ENCODE measurements around the gene RYK.
"Not testable (repeated sequence)": the region's sequence is repeated elsewhere in the genome, so short reads cannot be mapped to it uniquely, and the experiment has no call there.

RYK gene

DNA sequence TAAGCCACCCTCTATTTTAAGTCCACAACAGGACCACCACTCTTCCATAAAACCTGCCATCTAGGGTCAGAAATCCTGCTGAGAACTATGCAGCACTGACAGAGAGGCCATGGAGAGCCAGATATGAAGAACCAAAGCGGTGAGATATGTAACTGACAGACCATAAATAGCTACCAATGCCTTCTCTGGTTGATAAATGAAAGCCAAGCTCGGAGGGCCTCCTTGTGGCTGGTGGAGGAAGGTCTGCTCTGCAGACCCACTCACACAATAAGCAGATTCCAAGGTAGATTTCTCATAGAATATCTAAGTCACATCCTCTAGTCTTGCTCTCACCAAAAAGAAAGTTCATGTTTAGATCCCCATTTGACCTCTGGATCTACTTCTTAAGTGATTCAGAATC is 38.9 kb downstream of the RYK start:
- H3K27me3 ChIP-seq (ENCODE audit: insufficient read depth, low read length) = no peaks in the 10 kb centered on the region
- peaks cover 45% of the 10 kb centered on the region for H3K36me3 ChIP-seq (ENCODE audit: insufficient read depth, low read depth, low read length)
- H3K4me1 ChIP-seq (ENCODE audit: insufficient read depth, low read length) = no peaks in the 10 kb centered on the region; the same call in 1 of the 2 replicates
- no peak overlapping the region for H3K9ac ChIP-seq (ENCODE audit: low read depth, low read length)
- H3K27ac ChIP-seq (ENCODE audit: low read length) = no peak overlapping the region
- H3K4me3 ChIP-seq (ENCODE audit: low read length) = no peak overlapping the region
- no peaks in the 10 kb centered on the region for H3K9me3 ChIP-seq (ENCODE audit: insufficient read depth, low read depth, low read length)

DNA sequence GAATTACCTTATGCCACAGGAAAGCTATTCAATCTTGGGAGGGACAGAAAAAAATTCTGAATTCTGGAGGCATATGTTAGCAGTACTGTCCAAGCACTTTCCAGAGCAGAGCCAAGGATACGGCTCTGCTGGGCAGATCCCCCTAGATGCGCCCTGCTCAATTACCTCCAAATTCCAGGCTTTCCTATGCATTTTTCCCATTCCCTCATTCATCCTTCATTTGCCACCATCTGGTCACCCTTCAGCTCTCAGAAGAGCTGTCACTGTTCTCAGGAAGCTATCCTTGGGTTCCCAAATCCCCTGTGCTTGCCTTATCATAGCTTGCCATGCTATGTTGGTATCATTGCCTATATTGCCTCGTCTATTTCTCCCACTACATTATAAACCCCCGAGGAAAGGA is 45.2 kb downstream of the RYK start:
- no peak overlapping the region for H3K9ac ChIP-seq (ENCODE audit: low read depth, low read length)
- H3K36me3 ChIP-seq (ENCODE audit: insufficient read depth, low read depth, low read length) = peaks cover 72% of the 10 kb centered on the region
- H3K9me3 ChIP-seq (ENCODE audit: insufficient read depth, low read depth, low read length) = no peaks in the 10 kb centered on the region
- no peak overlapping the region for H3K27ac ChIP-seq (ENCODE audit: low read length)
- H3K27me3 ChIP-seq (ENCODE audit: insufficient read depth, low read length) = no peaks in the 10 kb centered on the region
- no peak overlapping the region for H3K4me3 ChIP-seq (ENCODE audit: low read length)
- no peaks in the 10 kb centered on the region; the same call in 1 of the 2 replicates for H3K4me1 ChIP-seq (ENCODE audit: insufficient read depth, low read length)

DNA sequence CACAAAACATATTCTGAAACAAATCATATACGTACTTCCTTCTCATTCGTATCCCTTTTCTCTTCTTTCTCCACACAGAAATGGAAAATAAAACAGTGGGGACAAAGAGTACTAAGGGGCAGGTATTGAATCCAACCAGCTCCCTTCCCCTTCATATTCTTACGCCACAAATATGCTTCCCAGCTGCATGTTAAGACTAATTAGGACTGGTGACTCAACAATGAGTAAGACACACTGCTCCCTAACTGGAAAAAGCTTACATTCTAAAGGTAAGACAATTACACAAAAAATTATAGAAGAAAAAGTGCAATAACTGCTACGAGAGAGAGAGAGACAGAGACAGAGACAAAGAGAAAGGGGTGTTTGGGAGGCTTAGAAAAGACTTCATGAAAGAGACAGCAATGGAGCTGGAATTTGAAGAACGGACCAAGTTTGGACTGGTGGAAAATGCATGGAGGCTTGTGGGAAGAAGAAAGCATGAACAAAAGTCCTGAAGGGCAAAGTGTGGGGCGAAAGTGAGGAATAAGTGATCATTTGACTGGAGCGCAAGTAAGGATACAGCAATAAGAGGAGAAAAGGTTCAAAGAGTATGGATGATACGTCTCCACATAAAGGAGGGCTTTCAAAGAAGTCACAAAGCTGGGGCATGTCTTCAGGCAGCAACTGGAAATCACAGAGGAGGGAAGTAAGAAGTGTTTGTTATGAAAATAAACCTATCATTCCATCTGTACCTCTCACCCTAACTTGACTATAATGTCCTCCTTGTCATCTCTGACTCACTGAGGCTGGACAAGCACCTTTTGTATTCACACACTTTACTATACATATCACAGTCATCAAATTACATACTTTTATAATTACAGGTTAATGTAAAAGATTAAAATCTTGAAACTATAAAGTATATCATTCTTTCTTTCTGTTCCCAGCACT is 49.2 kb downstream of the RYK start:
- Histone ChIP-seq H3K4me1 (ENCODE audit: insufficient read depth, low read length) (no peaks in the 10 kb centered on the region; the same call in 1 of the 2 replicates), H3K36me3 (ENCODE audit: insufficient read depth, low read depth, low read length) (peaks cover 57% of the 10 kb centered on the region), H3K9ac (ENCODE audit: low read depth, low read length) (no peak overlapping the region), H3K27ac (ENCODE audit: low read length) (no peak overlapping the region), H3K27me3 (ENCODE audit: insufficient read depth, low read length) (no peaks in the 10 kb centered on the region), H3K4me3 (ENCODE audit: low read length) (no peak overlapping the region), H3K9me3 (ENCODE audit: insufficient read depth, low read depth, low read length) (no peaks in the 10 kb centered on the region)

DNA sequence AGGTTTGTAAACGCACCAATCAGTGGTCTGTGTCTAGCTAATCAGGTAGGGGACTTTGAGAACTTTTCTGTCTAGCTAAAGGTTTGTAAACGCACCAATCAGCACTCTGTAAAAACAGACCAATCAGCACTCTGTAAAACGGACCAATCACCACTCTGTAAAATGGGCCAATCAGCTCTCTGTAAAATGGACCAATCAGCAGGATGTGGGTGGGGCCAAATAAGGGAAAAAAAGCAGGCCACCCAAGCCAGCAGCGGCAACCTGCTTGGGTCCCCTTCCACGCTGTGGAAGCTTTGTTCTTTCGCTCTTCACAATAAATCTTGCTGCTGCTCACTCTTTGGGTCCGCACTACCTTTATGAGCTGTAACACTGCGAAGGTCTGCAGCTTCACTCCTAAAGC is 50.8 kb downstream of the RYK start:
- not testable (repeated sequence) for H3K9me3 ChIP-seq (ENCODE audit: insufficient read depth, low read depth, low read length); H3K27me3 ChIP-seq (ENCODE audit: insufficient read depth, low read length); H3K9ac ChIP-seq (ENCODE audit: low read depth, low read length); H3K27ac ChIP-seq (ENCODE audit: low read length); H3K4me1 ChIP-seq (ENCODE audit: insufficient read depth, low read length); H3K4me3 ChIP-seq (ENCODE audit: low read length)
- H3K36me3 ChIP-seq (ENCODE audit: insufficient read depth, low read depth, low read length) = peaks cover 63% of the 10 kb centered on the region

DNA sequence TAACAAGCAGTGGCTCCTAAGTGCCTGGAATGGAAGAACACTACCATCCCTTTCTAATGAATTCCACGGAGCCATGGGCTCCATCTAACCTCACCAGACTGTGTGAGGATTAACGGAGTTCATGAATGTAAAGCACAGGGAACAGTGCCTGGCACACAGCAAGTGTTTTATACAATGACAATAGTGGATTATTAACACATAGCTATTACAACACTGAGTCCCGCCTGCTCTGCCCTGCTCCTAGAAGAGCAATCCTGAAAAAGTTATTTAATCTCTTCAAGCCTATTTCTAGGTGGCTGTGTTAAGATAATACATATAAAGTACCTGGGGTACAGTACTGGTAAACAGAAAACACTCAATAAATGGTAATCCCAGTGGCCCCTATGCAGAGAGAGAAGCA is 51.4 kb downstream of the RYK start:
- H3K9me3 ChIP-seq (ENCODE audit: insufficient read depth, low read depth, low read length) = no peaks in the 10 kb centered on the region
- H3K36me3 ChIP-seq (ENCODE audit: insufficient read depth, low read depth, low read length) = peaks cover 66% of the 10 kb centered on the region

DNA sequence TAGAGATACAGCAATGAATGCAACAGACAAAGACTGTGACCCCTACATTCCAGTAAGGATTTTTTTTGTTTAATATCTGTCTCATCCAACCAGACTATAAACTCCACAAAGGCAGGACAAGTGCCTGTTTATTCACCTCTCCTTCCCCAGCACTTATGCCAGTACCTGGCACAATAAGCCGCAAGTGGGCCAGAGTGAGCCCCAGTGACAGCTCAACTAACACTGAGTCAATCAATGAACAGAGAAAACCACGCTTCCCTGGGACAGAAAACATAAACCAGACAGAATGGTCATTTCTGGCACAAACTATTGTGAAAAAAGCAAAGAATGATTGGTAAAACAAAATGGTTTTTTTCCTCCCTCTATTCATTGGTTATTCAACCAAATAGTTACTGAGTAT is 52.2 kb downstream of the RYK start:
- no peak overlapping the region for H3K27ac ChIP-seq (ENCODE audit: low read length)
- peaks cover 74% of the 10 kb centered on the region for H3K36me3 ChIP-seq (ENCODE audit: insufficient read depth, low read depth, low read length)
- no peak overlapping the region for H3K9ac ChIP-seq (ENCODE audit: low read depth, low read length)
- H3K9me3 ChIP-seq (ENCODE audit: insufficient read depth, low read depth, low read length) = no peaks in the 10 kb centered on the region
- no peaks in the 10 kb centered on the region for H3K27me3 ChIP-seq (ENCODE audit: insufficient read depth, low read length)
- H3K4me1 ChIP-seq (ENCODE audit: insufficient read depth, low read length) = no peaks in the 10 kb centered on the region
- no peak overlapping the region for H3K4me3 ChIP-seq (ENCODE audit: low read length)

More for the DNA sequence above, 51.4 kb downstream of the RYK start:
- no peak overlapping the region for H3K9ac ChIP-seq (ENCODE audit: low read depth, low read length)
- H3K27ac ChIP-seq (ENCODE audit: low read length) = no peak overlapping the region
- no peaks in the 10 kb centered on the region for H3K27me3 ChIP-seq (ENCODE audit: insufficient read depth, low read length)
- H3K4me3 ChIP-seq (ENCODE audit: low read length) = no peak overlapping the region
- H3K4me1 ChIP-seq (ENCODE audit: insufficient read depth, low read length) = no peaks in the 10 kb centered on the region

DNA sequence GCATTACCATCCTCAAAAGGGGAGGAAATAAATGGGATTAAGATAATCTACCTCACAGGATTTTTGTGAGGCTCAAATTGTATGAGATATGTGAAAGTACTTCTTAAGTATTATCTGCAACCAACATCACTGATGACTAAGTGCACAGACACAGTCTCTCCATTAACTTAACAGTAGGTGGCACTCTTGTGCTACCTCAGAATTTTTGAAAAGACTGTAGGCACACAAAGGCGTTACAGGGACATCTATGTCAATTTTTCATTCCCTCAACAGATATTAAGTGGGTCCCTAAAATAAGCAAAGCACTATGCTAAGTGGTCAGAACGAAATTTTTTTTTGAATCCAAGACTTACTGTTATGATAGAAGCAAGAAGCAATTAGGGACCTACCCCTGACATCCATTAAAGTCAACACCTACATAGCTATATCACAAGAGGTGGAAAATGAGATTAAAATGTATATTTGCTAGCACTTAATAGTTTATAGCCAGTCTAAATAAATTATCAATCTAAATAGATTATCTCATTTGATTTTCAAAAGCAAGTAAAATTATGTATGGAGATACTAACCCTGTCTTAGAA is 52.9 kb downstream of the RYK start:
- Histone ChIP-seq H3K27ac (ENCODE audit: low read length) (no peak overlapping the region), H3K4me3 (ENCODE audit: low read length) (no peak overlapping the region), H3K27me3 (ENCODE audit: insufficient read depth, low read length) (no peaks in the 10 kb centered on the region), H3K9ac (ENCODE audit: low read depth, low read length) (no peak overlapping the region), H3K36me3 (ENCODE audit: insufficient read depth, low read depth, low read length) (peaks cover 74% of the 10 kb centered on the region), H3K4me1 (ENCODE audit: insufficient read depth, low read length) (no peaks in the 10 kb centered on the region), H3K9me3 (ENCODE audit: insufficient read depth, low read depth, low read length) (no peaks in the 10 kb centered on the region)

DNA sequence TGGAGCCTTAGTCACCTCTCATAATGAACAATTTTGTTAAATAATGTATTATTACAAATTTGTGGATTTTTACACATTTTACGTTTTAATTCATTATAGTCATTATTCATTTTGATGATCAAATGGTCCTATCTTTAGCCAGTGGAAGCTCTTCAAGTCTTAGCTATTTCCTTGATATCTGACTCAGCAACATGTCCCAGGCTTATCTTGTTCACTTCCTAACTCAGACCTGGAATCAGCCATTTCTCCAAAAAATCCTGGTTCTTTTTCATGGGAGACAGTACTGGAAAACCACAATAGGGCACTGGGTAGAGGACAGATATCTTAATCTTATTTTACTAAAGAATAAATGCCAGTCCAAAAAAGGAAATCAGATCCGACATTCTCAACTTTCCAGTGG is 56.4 kb downstream of the RYK start:
- H3K9me3 ChIP-seq (ENCODE audit: insufficient read depth, low read depth, low read length) = no peaks in the 10 kb centered on the region
- H3K36me3 ChIP-seq (ENCODE audit: insufficient read depth, low read depth, low read length) = peaks cover 59% of the 10 kb centered on the region
- no peaks in the 10 kb centered on the region; the same call in 1 of the 2 replicates for H3K4me1 ChIP-seq (ENCODE audit: insufficient read depth, low read length)
- H3K9ac ChIP-seq (ENCODE audit: low read depth, low read length) = no peak overlapping the region
- H3K4me3 ChIP-seq (ENCODE audit: low read length) = no peak overlapping the region
- no peak overlapping the region for H3K27ac ChIP-seq (ENCODE audit: low read length)
- H3K27me3 ChIP-seq (ENCODE audit: insufficient read depth, low read length) = no peaks in the 10 kb centered on the region

DNA sequence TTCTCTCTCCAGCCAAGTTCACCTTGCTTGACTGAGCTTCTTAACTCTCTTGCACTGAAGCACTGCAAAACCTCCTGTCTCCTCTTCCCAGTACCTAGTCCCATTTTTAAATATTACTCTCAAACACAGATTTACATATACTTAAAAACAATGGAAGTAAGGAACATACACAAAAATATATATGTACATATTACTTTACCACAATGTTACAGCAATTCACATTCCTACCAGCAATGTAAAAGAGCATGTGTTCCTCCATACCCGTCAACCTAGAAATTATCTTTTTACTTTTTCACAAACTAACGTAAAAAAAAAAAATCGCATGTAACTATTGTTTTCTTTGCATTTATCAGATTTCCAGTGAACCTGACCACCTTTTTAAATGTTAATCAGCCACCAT is 60.4 kb downstream of the RYK start:
- no peak overlapping the region for H3K4me3 ChIP-seq (ENCODE audit: low read length)
- H3K9me3 ChIP-seq (ENCODE audit: insufficient read depth, low read depth, low read length) = no peaks in the 10 kb centered on the region
- no peaks in the 10 kb centered on the region; the same call in 1 of the 2 replicates for H3K4me1 ChIP-seq (ENCODE audit: insufficient read depth, low read length)
- H3K36me3 ChIP-seq (ENCODE audit: insufficient read depth, low read depth, low read length) = peaks cover 69% of the 10 kb centered on the region
- no peaks in the 10 kb centered on the region for H3K27me3 ChIP-seq (ENCODE audit: insufficient read depth, low read length)
- H3K9ac ChIP-seq (ENCODE audit: low read depth, low read length) = no peak overlapping the region
- no peak overlapping the region for H3K27ac ChIP-seq (ENCODE audit: low read length)

DNA sequence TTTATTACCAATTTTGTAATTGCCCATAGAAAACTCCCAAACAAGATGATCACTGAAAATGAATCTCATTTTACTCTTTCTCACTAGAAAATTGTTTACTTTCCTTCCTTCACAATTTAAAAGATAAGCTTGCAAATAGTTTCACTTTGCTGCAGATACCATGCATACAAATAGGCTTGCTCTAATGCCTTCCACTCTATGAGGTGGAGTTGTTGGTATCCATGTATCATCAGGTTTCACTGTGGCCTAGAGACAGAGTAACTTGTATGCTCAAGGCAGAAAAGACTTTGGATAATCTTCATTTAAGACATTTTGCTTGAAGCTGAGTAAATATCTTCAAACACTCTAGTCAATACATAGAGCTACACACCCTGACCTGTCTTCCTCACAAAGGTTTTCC is 60.8 kb downstream of the RYK start:
- Histone ChIP-seq H3K4me1 (ENCODE audit: insufficient read depth, low read length) (no peaks in the 10 kb centered on the region; the same call in 1 of the 2 replicates), H3K27ac (ENCODE audit: low read length) (no peak overlapping the region), H3K27me3 (ENCODE audit: insufficient read depth, low read length) (no peaks in the 10 kb centered on the region), H3K9ac (ENCODE audit: low read depth, low read length) (no peak overlapping the region), H3K9me3 (ENCODE audit: insufficient read depth, low read depth, low read length) (no peaks in the 10 kb centered on the region), H3K4me3 (ENCODE audit: low read length) (no peak overlapping the region), H3K36me3 (ENCODE audit: insufficient read depth, low read depth, low read length) (peaks cover 66% of the 10 kb centered on the region)

DNA sequence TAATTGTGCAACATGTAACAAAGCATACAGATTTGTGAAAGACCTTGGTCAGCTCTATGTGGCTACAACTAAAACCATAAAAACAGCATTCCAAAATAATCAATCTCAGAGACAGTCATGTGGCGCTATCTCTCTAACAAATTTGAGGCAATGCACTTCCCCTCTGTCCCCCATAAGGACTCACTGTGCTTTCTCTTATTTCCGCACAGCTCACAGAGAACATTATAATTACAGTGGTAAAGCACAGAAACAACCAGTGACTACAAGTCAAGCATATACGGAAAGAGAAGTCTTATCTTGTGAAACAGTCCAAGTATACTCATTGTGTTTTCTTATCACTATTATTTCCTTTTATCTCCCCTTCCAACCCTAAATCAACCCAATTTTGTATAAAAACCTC is 64.3 kb downstream of the RYK start:
- H3K9ac ChIP-seq (ENCODE audit: low read depth, low read length) = no peak overlapping the region
- no peak overlapping the region for H3K27ac ChIP-seq (ENCODE audit: low read length)
- peaks cover 54% of the 10 kb centered on the region for H3K36me3 ChIP-seq (ENCODE audit: insufficient read depth, low read depth, low read length)
- no peaks in the 10 kb centered on the region for H3K9me3 ChIP-seq (ENCODE audit: insufficient read depth, low read depth, low read length)
- H3K27me3 ChIP-seq (ENCODE audit: insufficient read depth, low read length) = no peaks in the 10 kb centered on the region
- no peaks in the 10 kb centered on the region; the same call in 1 of the 2 replicates for H3K4me1 ChIP-seq (ENCODE audit: insufficient read depth, low read length)
- no peak overlapping the region for H3K4me3 ChIP-seq (ENCODE audit: low read length)

DNA sequence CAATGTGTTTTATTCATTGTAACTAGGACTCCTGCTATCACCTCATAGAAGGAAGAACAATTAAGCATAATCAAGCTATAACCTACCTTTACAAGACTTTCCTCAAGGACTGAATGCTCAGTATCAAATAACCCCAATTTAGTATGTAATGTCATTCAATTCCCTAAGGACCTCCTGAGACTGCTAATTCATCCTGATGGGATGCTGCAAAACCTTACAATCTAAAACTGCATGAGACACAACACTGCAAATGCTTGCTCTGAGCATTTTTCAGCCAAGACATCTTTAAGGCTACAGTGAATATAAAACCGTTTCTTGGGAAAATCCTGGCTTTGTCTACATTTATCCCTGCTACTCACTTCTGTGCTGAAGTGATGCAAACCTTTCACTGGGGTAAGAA is 69.9 kb downstream of the RYK start:
- H3K4me1 ChIP-seq (ENCODE audit: insufficient read depth, low read length) = no peaks in the 10 kb centered on the region
- H3K4me3 ChIP-seq (ENCODE audit: low read length) = no peak overlapping the region
- no peak overlapping the region for H3K9ac ChIP-seq (ENCODE audit: low read depth, low read length)
- H3K9me3 ChIP-seq (ENCODE audit: insufficient read depth, low read depth, low read length) = no peaks in the 10 kb centered on the region
- peaks cover 54% of the 10 kb centered on the region for H3K36me3 ChIP-seq (ENCODE audit: insufficient read depth, low read depth, low read length)
- H3K27me3 ChIP-seq (ENCODE audit: insufficient read depth, low read length) = no peaks in the 10 kb centered on the region
- H3K27ac ChIP-seq (ENCODE audit: low read length) = no peak overlapping the region

Measured in iPS-20b (cell line).